CD8-positive, alpha-beta memory T cell (primary cell): ENCODE data around the gene TAGLN2. TPM values are rescaled to one million over a fixed set of nuclear protein-coding genes. Genes with fewer than 3 reads are reported as not detected.

Source experiments
- CTCF ChIA-PET: fragments of 350-600 bp; sonication (Branson Sonifier 250); formaldehyde crosslinking; loops from one replicate; lab custom pipeline; 2021; ENCODE audit warnings: antibody characterized with exemption; lab: Charles Lee
- POLR2A ChIA-PET: fragments of 350-600 bp; sonication (Branson Sonifier 250); formaldehyde crosslinking; loops from one replicate; lab custom pipeline; 2021; ENCODE audit warnings: antibody characterized with exemption; lab: Charles Lee
- DNase-seq, 5 donors: peaks; one replicate each; pipeline versions ENCODE4 v3.0.0 to v3.0.0-alpha.2; 2020 to 2022; ENCODE audit warnings: mixed read lengths in 1 of 5
- H3K27ac ChIP-seq: one replicate; pipeline ENCODE4 v1.7.0; 2013; ENCODE audit warnings: low read depth, mild to moderate bottlenecking, low read length, moderate library complexity
- H3K27me3 ChIP-seq: 2 replicates; pipeline ENCODE4 v1.7.0; 2013; ENCODE audit warnings: low read length, mild to moderate bottlenecking; ENCODE audit not compliant: insufficient read depth, poor library complexity, severe bottlenecking
- H3K36me3 ChIP-seq: 2 replicates; pipeline ENCODE4 v1.7.0; 2013; ENCODE audit warnings: mild to moderate bottlenecking, low read length, moderate library complexity; ENCODE audit not compliant: insufficient read depth
- H3K4me1 ChIP-seq: 2 replicates; pipeline ENCODE4 v1.7.0; 2013; ENCODE audit warnings: mild to moderate bottlenecking, low read length, moderate library complexity; ENCODE audit not compliant: insufficient read depth
- H3K4me3 ChIP-seq: 2 replicates; pipeline ENCODE4 v1.7.0; 2013; ENCODE audit warnings: mild to moderate bottlenecking, low read length
- H3K9me3 ChIP-seq: 2 replicates; pipeline ENCODE4 v1.7.0; 2013; ENCODE audit warnings: mild to moderate bottlenecking, low read length
- H3K27ac Mint-ChIP-seq, 8 donors: one replicate each; pipeline ENCODE4 v1.8.0; 2020 to 2021; ENCODE audit warnings: mixed read lengths in 8 of 8, mild to moderate bottlenecking in 6 of 8, inconsistent platforms in 3 of 8, moderate library complexity in 3 of 8
- H3K27me3 Mint-ChIP-seq, 2 donors: one replicate each; pipeline ENCODE4 v1.8.0; 2020 to 2021; ENCODE audit warnings: mixed read lengths in 2 of 2, mild to moderate bottlenecking in 1 of 2, moderate library complexity in 1 of 2
- H3K36me3 Mint-ChIP-seq, 3 donors: one replicate each; pipeline ENCODE4 v1.8.0; 2020 to 2021; ENCODE audit warnings: mixed read lengths in 3 of 3, inconsistent platforms in 1 of 3, mild to moderate bottlenecking in 1 of 3
- H3K4me1 Mint-ChIP-seq, 3 donors: one replicate each; pipeline ENCODE4 v1.8.0; 2020 to 2021; ENCODE audit warnings: mixed read lengths in 3 of 3, inconsistent platforms in 1 of 3, mild to moderate bottlenecking in 1 of 3
- H3K4me3 Mint-ChIP-seq, 7 donors: one replicate each; pipeline ENCODE4 v1.8.0; 2020 to 2021; ENCODE audit warnings: mixed read lengths in 7 of 7, mild to moderate bottlenecking in 6 of 7, moderate library complexity in 4 of 7, inconsistent platforms in 2 of 7
- H3K9me3 Mint-ChIP-seq, 5 donors: one replicate each; pipeline ENCODE4 v1.8.0; 2020 to 2022; ENCODE audit warnings: mixed read lengths in 5 of 5, mild to moderate bottlenecking in 3 of 5, moderate library complexity in 2 of 5, inconsistent platforms in 1 of 5
- polyA plus RNA-seq: library from polyadenylated mRNA; unstranded; fragments of 300-500 nt; fragmentation: Illumina TruSeq; gene quantifications from one replicate; pipeline ENCODE4 v1.2.3, GENCODE V29; 2021
- total RNA-seq, 2 experiments: library from RNA; stranded (reverse); gene quantifications; one replicate each; pipeline ENCODE4 v1.2.3, GENCODE V29; 2021

Gene TAGLN2
- total and polyA plus RNA-seq, 3 experiments from 2014 or later = 566 to 811 (median 578) TPM

GRCh38 chr1:159953536-159954515 is 28.5 kb upstream of the TAGLN2 start, which contains the start of gene SLAMF9:
TSS of gene SLAMF9 (minus strand) at chr1:159954237. CDS start at chr1:159954137, 100 bp downstream.
- DNase-seq = no peak
- peaks cover 0 to 3% (median 0%) of the 10 kb centered on the region in 3 donors for H3K36me3 Mint-ChIP-seq
- H3K36me3 ChIP-seq = no peaks in the 10 kb centered on the region
- no peaks in the 10 kb centered on the region for H3K4me1 Mint-ChIP-seq
- H3K27me3 ChIP-seq = no peaks in the 10 kb centered on the region
- ChIA-PET CTCF (no interaction called here), POLR2A (no interaction called here)
- H3K4me1 ChIP-seq = no peaks in the 10 kb centered on the region
- H3K9me3 ChIP-seq = no peaks in the 10 kb centered on the region
- H3K27ac ChIP-seq = no peak within 1 kb of the TSS
- peaks cover 9 to 25% of the 10 kb centered on the region in 2 donors for H3K27me3 Mint-ChIP-seq
- no peak within 1 kb of the TSS for H3K4me3 ChIP-seq
- no peaks in the 10 kb centered on the region for H3K9me3 Mint-ChIP-seq
- H3K4me3 Mint-ChIP-seq = no peak within 1 kb of the TSS
- peak within 1 kb of the TSS in 2 of 8 donors; percentile 2 to 8 for H3K27ac Mint-ChIP-seq

GRCh38 chr1:159952932-159953331 is 27.6 kb upstream of the TAGLN2 start:
- H3K4me3 ChIP-seq = no peak overlapping the region
- Mint-ChIP-seq H3K4me3 (no peak overlapping the region), H3K27ac (no peak overlapping the region), H3K27me3 (peaks cover 9 to 25% of the 10 kb centered on the region in 2 donors), H3K36me3 (peaks cover 0 to 3% (median 0%) of the 10 kb centered on the region in 3 donors), H3K4me1 (no peaks in the 10 kb centered on the region), H3K9me3 (no peaks in the 10 kb centered on the region)
- ChIA-PET POLR2A (no interaction called here), CTCF (interaction anchor here (0.8 to 0.9 kb wide), 2 partner anchors 29 to 55 kb away, joined by 3 read pairs; no protein-coding TSS in a partner anchor)
- H3K4me1 ChIP-seq = no peaks in the 10 kb centered on the region
- H3K36me3 ChIP-seq = no peaks in the 10 kb centered on the region
- no peaks in the 10 kb centered on the region for H3K27me3 ChIP-seq
- H3K9me3 ChIP-seq = no peaks in the 10 kb centered on the region
- no peak overlapping the region for H3K27ac ChIP-seq
- DNase-seq = no peak

DNA sequence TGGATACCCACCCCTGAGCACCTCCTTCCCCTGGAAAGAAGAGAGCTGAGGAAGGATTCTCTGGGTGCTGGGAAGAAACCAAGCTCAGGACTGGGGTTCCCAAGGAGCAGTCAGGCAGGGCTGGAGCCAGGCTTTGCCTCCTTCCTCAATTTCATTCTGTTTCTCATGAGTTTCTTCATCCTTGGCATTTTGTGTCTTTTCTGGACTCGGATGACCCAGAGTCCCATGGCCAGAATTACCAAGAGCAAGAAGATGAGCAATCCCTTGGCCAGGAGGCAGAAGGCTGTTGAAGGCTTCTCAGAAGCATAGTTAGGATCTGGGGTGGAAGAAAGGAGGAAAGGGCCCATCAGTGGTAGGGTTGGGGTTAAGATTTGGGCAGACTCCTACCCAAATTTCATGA is 26.2 kb upstream of the TAGLN2 start:
- H3K27ac ChIP-seq = no peak overlapping the region
- CTCF ChIA-PET = no interaction called here
- peaks cover 9 to 25% of the 10 kb centered on the region in 2 donors for H3K27me3 Mint-ChIP-seq
- H3K9me3 ChIP-seq = no peaks in the 10 kb centered on the region
- POLR2A ChIA-PET = no interaction called here
- H3K4me1 ChIP-seq = no peaks in the 10 kb centered on the region
- H3K4me3 Mint-ChIP-seq = no peak overlapping the region
- DNase-seq = no peak
- H3K36me3 ChIP-seq = no peaks in the 10 kb centered on the region
- no peak overlapping the region for H3K27ac Mint-ChIP-seq
- H3K36me3 Mint-ChIP-seq = peaks cover 0 to 3% (median 0%) of the 10 kb centered on the region in 3 donors
- H3K4me1 Mint-ChIP-seq = no peaks in the 10 kb centered on the region
- no peak overlapping the region for H3K4me3 ChIP-seq
- no peaks in the 10 kb centered on the region for H3K27me3 ChIP-seq
- no peaks in the 10 kb centered on the region for H3K9me3 Mint-ChIP-seq

GRCh38 chr1:159951016-159951415 is 25.7 kb upstream of the TAGLN2 start:
- no peak overlapping the region for H3K4me3 ChIP-seq
- H3K27me3 ChIP-seq = no peaks in the 10 kb centered on the region
- H3K9me3 Mint-ChIP-seq = no peaks in the 10 kb centered on the region
- H3K9me3 ChIP-seq = no peaks in the 10 kb centered on the region
- H3K27me3 Mint-ChIP-seq = peaks cover 7 to 27% of the 10 kb centered on the region in 2 donors
- H3K4me1 Mint-ChIP-seq = peaks cover 0 to 1% (median 0%) of the 10 kb centered on the region in 3 donors
- H3K27ac ChIP-seq = no peak overlapping the region
- H3K27ac Mint-ChIP-seq = no peak overlapping the region
- H3K36me3 ChIP-seq = no peaks in the 10 kb centered on the region
- peaks cover 0 to 3% (median 0%) of the 10 kb centered on the region in 3 donors for H3K36me3 Mint-ChIP-seq
- POLR2A ChIA-PET = no interaction called here
- no peak overlapping the region for H3K4me3 Mint-ChIP-seq
- no peak for DNase-seq
- CTCF ChIA-PET = no interaction called here
- no peaks in the 10 kb centered on the region for H3K4me1 ChIP-seq

- Mint-ChIP-seq H3K9me3 (no peaks in the 10 kb centered on the region), H3K4me1 (peaks cover 5 to 8% (median 6%) of the 10 kb centered on the region in 3 donors), H3K27me3 (peaks cover 8 to 33% of the 10 kb centered on the region in 2 donors), H3K36me3 (peaks cover 0 to 3% (median 0%) of the 10 kb centered on the region in 3 donors), H3K27ac (no peak overlapping the region), H3K4me3 (no peak overlapping the region)
- ChIA-PET POLR2A (no interaction called here), CTCF (no interaction called here)
- no peak for DNase-seq
- Histone ChIP-seq H3K27me3 (peaks cover 4% of the 10 kb centered on the region), H3K4me1 (peaks cover 5% of the 10 kb centered on the region), H3K9me3 (no peaks in the 10 kb centered on the region), H3K4me3 (no peak overlapping the region), H3K27ac (no peak overlapping the region), H3K36me3 (no peaks in the 10 kb centered on the region)
These were observed 24.7 kb upstream of the TAGLN2 start for GRCh38 chr1:159949981-159950381.

GRCh38 chr1:159949123-159949522 is 23.8 kb upstream of the TAGLN2 start:
- ChIA-PET CTCF (interaction anchor here (1.0 kb wide), 1 partner anchor 56 kb away, joined by 3 read pairs; no protein-coding TSS in a partner anchor), POLR2A (no interaction called here)
- H3K9me3 ChIP-seq = no peaks in the 10 kb centered on the region
- Mint-ChIP-seq H3K27ac (peak overlapping the region in 3 of 8 donors; percentile 13 to 48 (median 42)), H3K27me3 (peaks cover 16 to 41% of the 10 kb centered on the region in 2 donors), H3K9me3 (no peaks in the 10 kb centered on the region), H3K4me3 (no peak overlapping the region), H3K4me1 (peaks cover 8 to 10% (median 10%) of the 10 kb centered on the region in 3 donors), H3K36me3 (peaks cover 0 to 3% (median 0%) of the 10 kb centered on the region in 3 donors)
- H3K4me3 ChIP-seq = no peak overlapping the region
- H3K27me3 ChIP-seq = peaks cover 11% of the 10 kb centered on the region
- no peak for DNase-seq
- H3K36me3 ChIP-seq = no peaks in the 10 kb centered on the region
- H3K27ac ChIP-seq = no peak overlapping the region
- peaks cover 6% of the 10 kb centered on the region for H3K4me1 ChIP-seq

DNA sequence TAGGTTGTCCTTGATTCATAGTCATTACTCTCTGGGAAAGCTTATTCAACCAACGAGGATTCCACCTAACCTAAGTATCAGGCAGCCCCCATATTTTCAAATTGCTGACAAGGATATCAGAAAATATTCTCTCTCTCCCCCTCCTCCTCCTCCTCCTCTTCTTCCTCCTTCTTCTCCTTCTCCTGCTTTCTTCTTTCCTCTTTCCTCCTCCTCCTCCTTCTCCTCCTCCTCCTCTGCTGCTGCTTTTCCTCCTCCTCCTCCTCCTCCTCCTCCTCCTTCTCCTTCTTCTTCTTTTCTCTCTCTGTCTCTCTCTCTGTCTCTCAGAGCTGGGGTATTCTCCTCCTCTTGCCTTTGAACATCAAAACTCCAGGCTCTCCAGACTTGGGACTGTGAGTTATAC is 22.6 kb upstream of the TAGLN2 start:
- ChIA-PET CTCF (interaction anchor here (1.6 kb wide), 1 partner anchor 55 kb away, joined by 7 read pairs; no protein-coding TSS in a partner anchor), POLR2A (no interaction called here)
- peaks cover 6% of the 10 kb centered on the region for H3K4me1 ChIP-seq
- H3K27ac ChIP-seq = no peak overlapping the region
- peaks cover 22% of the 10 kb centered on the region for H3K27me3 ChIP-seq
- Mint-ChIP-seq H3K9me3 (no peaks in the 10 kb centered on the region), H3K4me1 (peaks cover 8 to 10% (median 10%) of the 10 kb centered on the region in 3 donors), H3K27ac (no peak overlapping the region), H3K4me3 (no peak overlapping the region), H3K36me3 (peaks cover 0 to 3% (median 0%) of the 10 kb centered on the region in 3 donors), H3K27me3 (peaks cover 15 to 42% of the 10 kb centered on the region in 2 donors)
- DNase-seq = no peak
- H3K4me3 ChIP-seq = no peak overlapping the region
- no peaks in the 10 kb centered on the region for H3K36me3 ChIP-seq
- H3K9me3 ChIP-seq = no peaks in the 10 kb centered on the region
